Suprapubic skin (tissue), 2 donors: ENCODE data around the gene GOLGA5.

Experiments used
- EP300 ChIP-seq: sonication (generic); formaldehyde crosslinking; IDR thresholded peaks from one replicate; pipeline ENCODE4 v1.6.1; 2017; ENCODE audit warnings: antibody characterized with exemption
- POLR2A ChIP-seq, 2 donors: fragments of 450-650 bp; IDR thresholded peaks; one replicate each; pipeline ENCODE4 v1.6.1; 2017; ENCODE audit warnings: antibody characterized with exemption in 2 of 2, mild to moderate bottlenecking in 2 of 2, moderate library complexity in 2 of 2

DNA sequence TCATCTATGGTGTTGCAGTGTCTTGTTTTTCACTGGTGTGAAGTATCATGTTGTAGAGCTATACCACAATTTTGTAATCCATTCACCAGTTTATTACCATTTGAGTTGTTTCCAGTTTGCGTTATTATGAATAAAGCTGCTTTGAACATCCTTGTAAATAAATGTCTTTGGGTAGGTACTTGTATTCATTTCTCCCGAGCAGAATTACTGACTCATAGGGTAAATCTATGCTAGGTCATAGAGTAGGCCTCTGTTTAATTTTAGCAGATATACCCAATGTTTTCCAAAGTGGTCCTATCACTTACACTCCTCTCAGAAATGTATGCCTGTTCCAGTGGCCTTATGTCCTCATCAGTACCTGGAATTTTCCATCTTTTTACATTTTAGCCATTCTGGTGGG is 6.6 kb upstream of the GOLGA5 start:
- no peak for TF ChIP-seq POLR2A (IDR thresholded peaks at IDR 0.05)
- TF ChIP-seq EP300: no peak
